OCI-M2 (cell line): ENCODE data around the gene TLK2.
"Not testable (repeated sequence)": the region's sequence is repeated elsewhere in the genome, so short reads cannot be mapped to it uniquely, and the experiment has no call there.

Source experiments
- DNase-seq: peaks from one replicate; lab custom pipeline; 2025; ENCODE audit not compliant: unreplicated experiment; lab: John Stamatoyannopoulos, UW

TLK2 gene

GRCh38 chr17:62478424-62478879, at the start of gene TLK2:
Gene TLK2 (plus strand): TSS chr17:62478825. CDS start chr17:62481126, 2,301 bp downstream.
- DNase-seq = no peak

- DNase-seq = not testable (repeated sequence)
These were observed 43.4 kb upstream of the TLK2 start for GRCh38 chr17:62435251-62435650.

GRCh38 chr17:62441181-62441580, 37.4 kb upstream of the TLK2 start:
- not testable (repeated sequence) for DNase-seq

- DNase-seq = no peak
These were observed 34.6 kb upstream of the TLK2 start for GRCh38 chr17:62444063-62444462.

- not testable (repeated sequence) for DNase-seq
These were observed 32.8 kb upstream of the TLK2 start for GRCh38 chr17:62445791-62446190.

GRCh38 chr17:62452195-62452594, 26.4 kb upstream of the TLK2 start:
- not testable (repeated sequence) for DNase-seq

GRCh38 chr17:62453041-62453440, 25.6 kb upstream of the TLK2 start:
- not testable (repeated sequence) for DNase-seq

- not testable (repeated sequence) for DNase-seq
These were observed 25.0 kb upstream of the TLK2 start for GRCh38 chr17:62453656-62454055.

- DNase-seq = not testable (repeated sequence)
These were observed 24.5 kb upstream of the TLK2 start for GRCh38 chr17:62454111-62454510.

- no peak for DNase-seq
These were observed 22.6 kb upstream of the TLK2 start for GRCh38 chr17:62456016-62456415.

- DNase-seq = not testable (repeated sequence)
These were observed 20.1 kb upstream of the TLK2 start for GRCh38 chr17:62458483-62458882.

- DNase-seq = not testable (repeated sequence)
These were observed 14.2 kb upstream of the TLK2 start for GRCh38 chr17:62464422-62464821.

- DNase-seq = not testable (repeated sequence)
These were observed 13.4 kb upstream of the TLK2 start for GRCh38 chr17:62465271-62465670.

- not testable (repeated sequence) for DNase-seq
These were observed 7.8 kb upstream of the TLK2 start for GRCh38 chr17:62470666-62471379.

- not testable (repeated sequence) for DNase-seq
These were observed 7.2 kb upstream of the TLK2 start for GRCh38 chr17:62471380-62471880.

- DNase-seq = not testable (repeated sequence)
These were observed 5.3 kb upstream of the TLK2 start for GRCh38 chr17:62473030-62473982.

GRCh38 chr17:62477111-62477510, 1.5 kb upstream of the TLK2 start:
- DNase-seq = not testable (repeated sequence)

- DNase-seq = not testable (repeated sequence)
These were observed 762 bp upstream of the TLK2 start for GRCh38 chr17:62477718-62478408.

GRCh38 chr17:62478880-62479638, 434 bp downstream of the TLK2 start:
- DNase-seq = not testable (repeated sequence)

GRCh38 chr17:62479639-62480258, 1.1 kb downstream of the TLK2 start:
- not testable (repeated sequence) for DNase-seq
